Astrocyte of the cerebellum (primary cell): ENCODE data around the gene KRTCAP3.

Experiments used
- DNase-seq: peaks from one replicate; pipeline ENCODE4 v3.0.0-alpha.2; 2011; ENCODE audit warnings: low read depth
- H3K4me3 ChIP-seq: 2 replicates; pipeline ENCODE4 v1.5.1; 2011; ENCODE audit warnings: mild to moderate bottlenecking, low read depth, low read length, moderate library complexity
- in situ Hi-C: cut with HindIII; loops from 2 replicates; pipeline ENCODE4 v1.10.0; 2017; ENCODE audit warnings: low sequenced_read_pairs
- TF ChIP-seq, protein P1 (sequence below): IDR thresholded peaks from 2 replicates; pipeline ENCODE4 v1.5.1; 2012; ENCODE audit warnings: low read length, low read depth, moderate library complexity, mild to moderate bottlenecking; ENCODE audit errors: missing control alignments

Gene KRTCAP3

DNA sequence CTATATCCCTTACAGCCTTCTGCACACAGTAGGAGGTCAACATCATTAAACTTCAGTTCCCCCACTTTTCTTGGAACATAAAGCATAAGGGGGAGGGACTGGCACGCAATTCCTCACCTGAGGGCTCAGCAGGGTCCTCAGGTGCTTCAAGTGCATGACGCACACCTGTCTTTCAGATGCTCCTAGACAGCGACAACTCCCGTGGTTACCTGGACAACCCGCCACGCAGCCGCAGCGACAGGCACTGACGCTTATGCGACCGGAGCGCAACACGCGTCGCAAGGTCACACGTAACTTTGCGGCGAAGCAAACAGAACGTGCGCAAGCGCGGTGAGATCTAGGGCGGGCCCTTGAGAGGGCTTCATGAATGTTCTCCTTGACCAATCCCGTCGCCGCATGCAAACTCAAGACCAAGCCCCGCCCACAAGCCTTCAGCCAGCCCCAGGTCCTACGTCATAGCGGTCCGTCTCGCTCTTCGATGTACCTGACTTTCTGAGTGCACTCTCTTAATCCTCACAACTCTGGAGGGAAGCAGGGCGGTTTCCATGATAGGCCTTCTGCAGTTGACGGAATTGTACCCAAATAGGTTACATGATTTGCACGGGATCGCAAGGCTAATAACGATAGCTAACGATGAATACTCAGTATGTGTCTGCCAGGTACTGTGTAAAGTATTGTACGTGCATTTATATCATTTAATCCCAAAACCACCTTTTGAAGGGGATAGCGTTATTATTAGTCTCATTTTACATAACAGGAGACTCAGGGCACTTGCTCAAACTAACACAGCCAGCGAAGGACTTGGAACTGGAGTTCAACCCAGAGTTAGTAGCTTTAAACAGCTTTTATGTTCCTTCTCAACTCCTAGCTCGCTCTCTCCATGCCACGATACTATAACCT lies 47.6 kb downstream of the KRTCAP3 start, which contains the start of gene IFT172:
Gene IFT172, minus strand, starts transcription at position 246 of the 900 bp plus-strand sequence. Its CDS starts 90 bp downstream, at position 156.
- peak within 1 kb of the TSS; percentile 68 for H3K4me3 ChIP-seq
- TF ChIP-seq, protein P1, sequence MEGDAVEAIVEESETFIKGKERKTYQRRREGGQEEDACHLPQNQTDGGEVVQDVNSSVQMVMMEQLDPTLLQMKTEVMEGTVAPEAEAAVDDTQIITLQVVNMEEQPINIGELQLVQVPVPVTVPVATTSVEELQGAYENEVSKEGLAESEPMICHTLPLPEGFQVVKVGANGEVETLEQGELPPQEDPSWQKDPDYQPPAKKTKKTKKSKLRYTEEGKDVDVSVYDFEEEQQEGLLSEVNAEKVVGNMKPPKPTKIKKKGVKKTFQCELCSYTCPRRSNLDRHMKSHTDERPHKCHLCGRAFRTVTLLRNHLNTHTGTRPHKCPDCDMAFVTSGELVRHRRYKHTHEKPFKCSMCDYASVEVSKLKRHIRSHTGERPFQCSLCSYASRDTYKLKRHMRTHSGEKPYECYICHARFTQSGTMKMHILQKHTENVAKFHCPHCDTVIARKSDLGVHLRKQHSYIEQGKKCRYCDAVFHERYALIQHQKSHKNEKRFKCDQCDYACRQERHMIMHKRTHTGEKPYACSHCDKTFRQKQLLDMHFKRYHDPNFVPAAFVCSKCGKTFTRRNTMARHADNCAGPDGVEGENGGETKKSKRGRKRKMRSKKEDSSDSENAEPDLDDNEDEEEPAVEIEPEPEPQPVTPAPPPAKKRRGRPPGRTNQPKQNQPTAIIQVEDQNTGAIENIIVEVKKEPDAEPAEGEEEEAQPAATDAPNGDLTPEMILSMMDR: no peak
- in situ Hi-C loops: no loop called here
- peak; percentile 94 for DNase-seq

DNA sequence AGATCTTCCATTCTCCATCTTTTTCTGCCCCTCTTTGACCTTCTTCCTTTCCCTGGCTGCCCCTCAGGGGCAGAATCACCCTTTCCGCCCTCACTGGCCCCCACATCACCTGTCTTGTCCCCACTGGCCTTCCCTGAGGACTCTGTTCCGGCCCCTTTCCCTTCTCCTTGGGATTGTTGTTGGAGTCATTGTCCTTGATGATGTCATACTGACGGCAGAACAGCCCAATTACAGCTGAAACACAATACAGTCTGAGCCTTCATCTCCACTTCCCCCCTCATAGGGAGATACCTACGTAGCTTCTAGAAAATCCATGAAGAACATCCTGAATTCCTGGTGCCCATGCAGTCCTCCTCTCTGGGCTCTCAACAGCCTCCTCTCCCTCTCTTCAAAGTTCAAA lies 50.4 kb downstream of the KRTCAP3 start:
- TF ChIP-seq, protein P1: no peak
- DNase-seq: no peak
- no peak overlapping the region for H3K4me3 ChIP-seq
- in situ Hi-C loops: no loop called here

DNA sequence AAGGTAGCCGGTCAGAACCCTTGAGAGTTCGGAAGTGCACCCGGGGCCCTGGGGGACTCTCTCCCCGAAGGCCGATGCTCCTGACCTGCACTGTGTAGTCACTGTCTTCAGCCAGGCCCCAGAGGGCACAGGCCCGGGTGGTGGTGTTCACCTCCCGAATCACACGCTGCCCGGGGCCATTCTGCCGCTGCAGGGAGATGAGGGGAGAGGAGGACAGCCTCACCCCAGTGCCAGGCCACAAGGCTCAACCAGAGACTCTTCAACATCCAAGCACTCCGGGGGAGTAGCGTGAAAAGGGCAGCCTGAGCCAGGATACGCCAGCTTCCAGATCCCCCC lies 51.7 kb downstream of the KRTCAP3 start:
- TF ChIP-seq, protein P1: no peak
- DNase-seq: no peak
- H3K4me3 ChIP-seq: peak overlapping the region; percentile 73
- in situ Hi-C loops: no loop called here
